ENCODE results near the gene IFRD2.

DNA sequence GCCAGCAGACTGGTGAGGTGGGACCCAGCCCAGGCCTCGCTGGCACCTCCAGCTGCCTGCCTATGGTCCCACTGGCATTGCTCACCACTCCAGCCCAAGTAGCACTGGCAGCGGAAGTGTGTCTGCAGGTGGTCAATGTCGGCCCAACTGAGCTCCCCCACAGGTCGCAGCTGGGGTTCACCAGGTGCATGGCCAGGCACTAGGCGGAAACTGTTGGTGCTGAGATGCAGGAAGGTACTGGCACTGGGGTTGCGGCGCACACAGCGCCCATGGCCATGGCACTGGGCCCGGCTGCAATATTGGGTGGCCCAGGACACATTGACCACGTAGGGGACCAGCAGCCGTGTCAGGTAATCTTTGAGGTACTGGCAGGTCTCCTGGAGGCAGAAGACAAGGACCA lies 25.9 kb upstream of the IFRD2 start:
- TF ChIP-seq POLR2A (IDR thresholded peaks at IDR 0.05), result no peak
- TF ChIP-seq, protein P1, sequence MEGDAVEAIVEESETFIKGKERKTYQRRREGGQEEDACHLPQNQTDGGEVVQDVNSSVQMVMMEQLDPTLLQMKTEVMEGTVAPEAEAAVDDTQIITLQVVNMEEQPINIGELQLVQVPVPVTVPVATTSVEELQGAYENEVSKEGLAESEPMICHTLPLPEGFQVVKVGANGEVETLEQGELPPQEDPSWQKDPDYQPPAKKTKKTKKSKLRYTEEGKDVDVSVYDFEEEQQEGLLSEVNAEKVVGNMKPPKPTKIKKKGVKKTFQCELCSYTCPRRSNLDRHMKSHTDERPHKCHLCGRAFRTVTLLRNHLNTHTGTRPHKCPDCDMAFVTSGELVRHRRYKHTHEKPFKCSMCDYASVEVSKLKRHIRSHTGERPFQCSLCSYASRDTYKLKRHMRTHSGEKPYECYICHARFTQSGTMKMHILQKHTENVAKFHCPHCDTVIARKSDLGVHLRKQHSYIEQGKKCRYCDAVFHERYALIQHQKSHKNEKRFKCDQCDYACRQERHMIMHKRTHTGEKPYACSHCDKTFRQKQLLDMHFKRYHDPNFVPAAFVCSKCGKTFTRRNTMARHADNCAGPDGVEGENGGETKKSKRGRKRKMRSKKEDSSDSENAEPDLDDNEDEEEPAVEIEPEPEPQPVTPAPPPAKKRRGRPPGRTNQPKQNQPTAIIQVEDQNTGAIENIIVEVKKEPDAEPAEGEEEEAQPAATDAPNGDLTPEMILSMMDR (IDR thresholded peaks at IDR 0.05 in 8 of 11, conservative IDR thresholded peaks at IDR 0.05 in 3 of 11), result no peak

All from spleen (tissue), 7 donors.